CD4-positive, alpha-beta T cell treated with Interleukin-17A for 4 hours (primary cell): Measurements from ENCODE around the gene MTHFS.

Experiments used
- DNase-seq: peaks from one replicate; pipeline ENCODE4 v3.0.0-alpha.2; 2020; ENCODE audit warnings: mixed read lengths

MTHFS gene

DNA sequence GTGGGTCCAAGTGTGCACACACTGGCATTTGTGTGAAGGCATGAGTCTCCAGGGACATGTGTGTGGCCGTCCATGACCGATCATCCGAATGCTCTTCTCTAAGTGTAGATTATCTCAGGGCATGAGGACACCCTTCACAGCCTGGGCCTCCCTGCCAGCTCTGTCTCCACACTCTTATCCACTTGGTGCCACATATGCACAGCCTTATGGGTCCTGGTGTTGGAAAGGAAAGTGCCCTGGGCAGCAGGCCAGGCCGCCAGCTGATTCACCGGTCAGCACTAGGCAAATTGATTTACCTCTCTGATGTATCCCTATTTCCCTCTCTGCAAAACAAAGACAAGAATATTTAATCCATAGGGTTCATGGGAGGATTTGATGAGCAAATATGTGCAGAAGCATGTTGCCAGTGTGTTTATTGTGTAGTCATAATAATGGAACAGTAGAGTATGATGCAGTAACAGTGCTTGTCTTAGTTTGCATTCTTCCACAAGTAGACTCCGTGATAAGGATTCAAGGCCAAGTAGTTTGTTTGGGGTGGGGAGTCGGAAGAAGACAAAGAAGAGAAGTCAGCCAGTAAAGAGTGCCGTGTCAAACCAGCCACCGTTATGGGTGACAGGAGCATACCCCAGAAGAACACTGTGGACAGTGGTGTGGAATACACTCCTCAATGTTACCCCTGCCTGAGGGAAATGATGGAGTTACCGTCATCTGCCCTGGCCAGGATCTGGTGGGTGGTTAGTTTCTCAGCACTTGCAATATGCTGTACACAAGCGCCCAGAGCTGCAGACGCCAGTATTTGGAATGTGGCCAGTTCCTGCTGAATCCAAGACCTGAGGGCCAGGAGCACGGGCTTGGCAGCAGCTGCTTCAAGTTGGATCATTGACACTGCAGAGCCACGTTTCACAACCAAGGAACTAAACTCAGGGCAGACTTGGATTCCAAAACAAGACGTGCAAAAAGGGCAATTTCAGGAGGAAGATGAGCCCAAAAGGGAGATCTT is 85.1 kb downstream of the MTHFS start:
- no peak for DNase-seq

- DNase-seq, result no peak
Observed at GRCh38 chr15:79804838-79805237, 92.0 kb downstream of the MTHFS start.

- DNase-seq, result no peak
Observed at GRCh38 chr15:79798311-79798710, 98.5 kb downstream of the MTHFS start.
